Neural cell (in vitro differentiated cells): ENCODE measurements around the gene DCTD. TPM values are rescaled to one million over a fixed set of nuclear protein-coding genes. Genes with fewer than 3 reads are reported as not detected.

ENCODE experiments used
- H2AFZ ChIP-seq: fragments of 200-600, 300-800 bp; sonication (generic), shearing (Covaris generic); 2 replicates; pipeline ENCODE4 v1.6.0; 2014; ENCODE audit warnings: low read depth, mild to moderate bottlenecking, antibody characterized with exemption, low read length, moderate library complexity
- H3F3A ChIP-seq: fragments of 200-600 bp; shearing (Covaris generic); 2 replicates; pipeline ENCODE4 v1.6.1; 2016; ENCODE audit warnings: mild to moderate bottlenecking, moderate library complexity, mixed read lengths, antibody characterized with exemption, low read length; ENCODE audit not compliant: insufficient read depth, poor library complexity, severe bottlenecking
- H3K27ac ChIP-seq: fragments of 200-600, 300-800 bp; sonication (generic), shearing (Covaris generic); 2 replicates; pipeline ENCODE4 v1.5.1; 2014; ENCODE audit warnings: mild to moderate bottlenecking, low read length, moderate library complexity
- H3K27me3 ChIP-seq: fragments of 300-800, 200-600 bp; sonication (generic), shearing (Covaris generic); 2 replicates; pipeline ENCODE4 v1.6.0; 2014; ENCODE audit warnings: mild to moderate bottlenecking, low read depth, low read length, moderate library complexity; ENCODE audit not compliant: insufficient read depth
- H3K36me3 ChIP-seq: fragments of 300-800, 200-600 bp; sonication (generic), shearing (Covaris generic); 2 replicates; pipeline ENCODE4 v1.5.1; 2014; ENCODE audit warnings: mild to moderate bottlenecking, antibody characterized with exemption, low read length, moderate library complexity; ENCODE audit not compliant: insufficient read depth
- H3K4me2 ChIP-seq: fragments of 300-800, 200-600 bp; sonication (generic), shearing (Covaris generic); 2 replicates; pipeline ENCODE4 v1.6.0; 2014; ENCODE audit warnings: mild to moderate bottlenecking, low read length
- H3K4me3 ChIP-seq: fragments of 300-800, 200-600 bp; sonication (generic), shearing (Covaris generic); 2 replicates; pipeline ENCODE4 v1.5.1; 2014; ENCODE audit warnings: mild to moderate bottlenecking, low read length, moderate library complexity
- H3K79me2 ChIP-seq: fragments of 200-600 bp; shearing (Covaris generic); replicated peaks from 2 replicates; pipeline ENCODE4 v1.6.0; 2014; ENCODE audit warnings: mild to moderate bottlenecking, low read length, moderate library complexity; ENCODE audit not compliant: insufficient read depth
- H3K9ac ChIP-seq: fragments of 300-800, 200-600 bp; sonication (generic), shearing (Covaris generic); 2 replicates; pipeline ENCODE4 v1.6.1; 2016; ENCODE audit warnings: mild to moderate bottlenecking, low read length, mixed read lengths
- H3K9me2 ChIP-seq: fragments of 200-600 bp; shearing (Covaris generic); 2 replicates; pipeline ENCODE4 v1.6.1; 2016; ENCODE audit warnings: mild to moderate bottlenecking, low read length, mixed read lengths; ENCODE audit not compliant: insufficient read depth
- H3K9me3 ChIP-seq: fragments of 200-600, 300-800 bp; sonication (generic), shearing (Covaris generic); 2 replicates; pipeline ENCODE4 v1.6.1; 2016; ENCODE audit warnings: mild to moderate bottlenecking, mixed run types, low read length, moderate library complexity, mixed read lengths
- H4K20me1 ChIP-seq: fragments of 200-600 bp; shearing (Covaris generic); 2 replicates; pipeline ENCODE4 v1.6.1; 2016; ENCODE audit warnings: mild to moderate bottlenecking, mixed run types; ENCODE audit not compliant: insufficient read depth
- EP300 ChIP-seq: fragments of 450-650 bp; conservative IDR thresholded peaks from 2 replicates; pipeline ENCODE4 v1.6.1; 2014; ENCODE audit warnings: antibody characterized with exemption, mild to moderate bottlenecking, moderate library complexity; ENCODE audit not compliant: poor library complexity, severe bottlenecking
- EZH2 ChIP-seq: fragments of 200-600, 300-800 bp; shearing (Covaris generic), sonication (generic); IDR thresholded peaks from 2 replicates; pipeline ENCODE4 v1.6.1; 2014; ENCODE audit warnings: antibody characterized with exemption, low read length, borderline replicate concordance, mild to moderate bottlenecking; ENCODE audit not compliant: insufficient read depth, poor library complexity, severe bottlenecking
- MXI1 ChIP-seq: fragments of 450-650 bp; conservative IDR thresholded peaks from 2 replicates; pipeline ENCODE4 v1.6.1; 2014; ENCODE audit warnings: antibody characterized with exemption, mild to moderate bottlenecking; ENCODE audit not compliant: poor library complexity, severe bottlenecking
- POLR2AphosphoS5 ChIP-seq: IDR thresholded peaks from 2 replicates; pipeline ENCODE4 v1.6.1; 2012
- RAD21 ChIP-seq: fragments of 450-650 bp; conservative IDR thresholded peaks from 2 replicates; pipeline ENCODE4 v1.6.1; 2014; ENCODE audit warnings: antibody characterized with exemption, mild to moderate bottlenecking, moderate library complexity
- SMC3 ChIP-seq: fragments of 450-650 bp; conservative IDR thresholded peaks from 2 replicates; pipeline ENCODE4 v1.6.1; 2014; ENCODE audit warnings: antibody characterized with exemption, mild to moderate bottlenecking, moderate library complexity; ENCODE audit not compliant: poor library complexity
- TAF1 ChIP-seq: IDR thresholded peaks from 2 replicates; pipeline ENCODE4 v1.6.1; 2012; ENCODE audit warnings: low read depth
- polyA plus RNA-seq: library from polyadenylated mRNA; depleted of rRNA; stranded (reverse); fragments of >200 nt; gene quantifications from 2 replicates; pipeline ENCODE4 v1.2.3, GENCODE V29; 2014
- TF ChIP-seq, protein P1 (sequence below): IDR thresholded peaks from 2 replicates; pipeline ENCODE4 v1.6.1; 2012; ENCODE audit warnings: borderline replicate concordance
- TF ChIP-seq, protein P2 (sequence below): fragments of 450-650 bp; IDR thresholded peaks from 2 replicates; pipeline ENCODE4 v1.5.1; 2014; ENCODE audit warnings: antibody characterized with exemption, mild to moderate bottlenecking, moderate library complexity; ENCODE audit not compliant: poor library complexity, severe bottlenecking

The DCTD gene
- polyA plus RNA-seq, 1 donor from 2014 or later = 26.4 TPM

- no peak overlapping the region for H2AFZ ChIP-seq
- H4K20me1 ChIP-seq = no peaks in the 10 kb centered on the region
- no peak overlapping the region for H3K4me2 ChIP-seq
- no peaks in the 10 kb centered on the region for H3F3A ChIP-seq
- H3K9me3 ChIP-seq = peaks cover 5% of the 10 kb centered on the region
- H3K79me2 ChIP-seq = no peaks in the 10 kb centered on the region
- H3K9ac ChIP-seq = no peak overlapping the region
- no peak for TF ChIP-seq EZH2
- H3K27ac ChIP-seq = no peak overlapping the region
- no peaks in the 10 kb centered on the region for H3K9me2 ChIP-seq
- H3K27me3 ChIP-seq = no peaks in the 10 kb centered on the region
- no peaks in the 10 kb centered on the region for H3K36me3 ChIP-seq
- H3K4me3 ChIP-seq = no peak overlapping the region
These were observed 36.5 kb downstream of the DCTD start for GRCh38 chr4:182880387-182881356.

DNA sequence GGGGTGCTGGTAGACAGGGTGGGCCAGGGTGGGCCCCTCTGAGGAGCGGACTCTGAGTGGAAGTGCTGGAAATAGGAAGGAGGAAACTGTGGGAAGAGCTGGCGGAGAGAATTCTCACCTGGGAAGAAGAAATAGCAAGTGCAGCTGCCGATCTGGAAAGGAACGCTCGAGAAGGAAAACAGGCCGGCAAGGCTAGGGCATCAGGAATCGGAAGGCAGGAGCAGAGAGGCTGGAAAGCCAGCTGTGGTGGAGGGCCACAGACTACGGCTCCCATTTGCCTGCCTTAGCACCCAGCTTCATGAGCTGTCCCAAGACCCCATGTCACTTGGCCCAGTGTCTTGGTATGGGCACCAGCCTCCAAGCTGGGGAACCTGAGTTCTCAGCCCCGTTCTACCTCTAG, 37.3 kb downstream of the DCTD start:
- H3K9me2 ChIP-seq = no peaks in the 10 kb centered on the region
- no peaks in the 10 kb centered on the region for H3F3A ChIP-seq
- no peak overlapping the region for H2AFZ ChIP-seq
- peaks cover 5% of the 10 kb centered on the region for H3K9me3 ChIP-seq
- no peaks in the 10 kb centered on the region for H4K20me1 ChIP-seq
- no peak overlapping the region for H3K4me3 ChIP-seq
- H3K4me2 ChIP-seq = no peak overlapping the region
- H3K27me3 ChIP-seq = no peaks in the 10 kb centered on the region
- TF ChIP-seq RAD21 (no peak), EP300 (no peak)
- TF ChIP-seq, protein P1, sequence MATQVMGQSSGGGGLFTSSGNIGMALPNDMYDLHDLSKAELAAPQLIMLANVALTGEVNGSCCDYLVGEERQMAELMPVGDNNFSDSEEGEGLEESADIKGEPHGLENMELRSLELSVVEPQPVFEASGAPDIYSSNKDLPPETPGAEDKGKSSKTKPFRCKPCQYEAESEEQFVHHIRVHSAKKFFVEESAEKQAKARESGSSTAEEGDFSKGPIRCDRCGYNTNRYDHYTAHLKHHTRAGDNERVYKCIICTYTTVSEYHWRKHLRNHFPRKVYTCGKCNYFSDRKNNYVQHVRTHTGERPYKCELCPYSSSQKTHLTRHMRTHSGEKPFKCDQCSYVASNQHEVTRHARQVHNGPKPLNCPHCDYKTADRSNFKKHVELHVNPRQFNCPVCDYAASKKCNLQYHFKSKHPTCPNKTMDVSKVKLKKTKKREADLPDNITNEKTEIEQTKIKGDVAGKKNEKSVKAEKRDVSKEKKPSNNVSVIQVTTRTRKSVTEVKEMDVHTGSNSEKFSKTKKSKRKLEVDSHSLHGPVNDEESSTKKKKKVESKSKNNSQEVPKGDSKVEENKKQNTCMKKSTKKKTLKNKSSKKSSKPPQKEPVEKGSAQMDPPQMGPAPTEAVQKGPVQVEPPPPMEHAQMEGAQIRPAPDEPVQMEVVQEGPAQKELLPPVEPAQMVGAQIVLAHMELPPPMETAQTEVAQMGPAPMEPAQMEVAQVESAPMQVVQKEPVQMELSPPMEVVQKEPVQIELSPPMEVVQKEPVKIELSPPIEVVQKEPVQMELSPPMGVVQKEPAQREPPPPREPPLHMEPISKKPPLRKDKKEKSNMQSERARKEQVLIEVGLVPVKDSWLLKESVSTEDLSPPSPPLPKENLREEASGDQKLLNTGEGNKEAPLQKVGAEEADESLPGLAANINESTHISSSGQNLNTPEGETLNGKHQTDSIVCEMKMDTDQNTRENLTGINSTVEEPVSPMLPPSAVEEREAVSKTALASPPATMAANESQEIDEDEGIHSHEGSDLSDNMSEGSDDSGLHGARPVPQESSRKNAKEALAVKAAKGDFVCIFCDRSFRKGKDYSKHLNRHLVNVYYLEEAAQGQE = no peak
- no peak overlapping the region for H3K27ac ChIP-seq
- no peaks in the 10 kb centered on the region for H3K79me2 ChIP-seq
- H3K36me3 ChIP-seq = no peaks in the 10 kb centered on the region
- no peak overlapping the region for H3K9ac ChIP-seq

DNA sequence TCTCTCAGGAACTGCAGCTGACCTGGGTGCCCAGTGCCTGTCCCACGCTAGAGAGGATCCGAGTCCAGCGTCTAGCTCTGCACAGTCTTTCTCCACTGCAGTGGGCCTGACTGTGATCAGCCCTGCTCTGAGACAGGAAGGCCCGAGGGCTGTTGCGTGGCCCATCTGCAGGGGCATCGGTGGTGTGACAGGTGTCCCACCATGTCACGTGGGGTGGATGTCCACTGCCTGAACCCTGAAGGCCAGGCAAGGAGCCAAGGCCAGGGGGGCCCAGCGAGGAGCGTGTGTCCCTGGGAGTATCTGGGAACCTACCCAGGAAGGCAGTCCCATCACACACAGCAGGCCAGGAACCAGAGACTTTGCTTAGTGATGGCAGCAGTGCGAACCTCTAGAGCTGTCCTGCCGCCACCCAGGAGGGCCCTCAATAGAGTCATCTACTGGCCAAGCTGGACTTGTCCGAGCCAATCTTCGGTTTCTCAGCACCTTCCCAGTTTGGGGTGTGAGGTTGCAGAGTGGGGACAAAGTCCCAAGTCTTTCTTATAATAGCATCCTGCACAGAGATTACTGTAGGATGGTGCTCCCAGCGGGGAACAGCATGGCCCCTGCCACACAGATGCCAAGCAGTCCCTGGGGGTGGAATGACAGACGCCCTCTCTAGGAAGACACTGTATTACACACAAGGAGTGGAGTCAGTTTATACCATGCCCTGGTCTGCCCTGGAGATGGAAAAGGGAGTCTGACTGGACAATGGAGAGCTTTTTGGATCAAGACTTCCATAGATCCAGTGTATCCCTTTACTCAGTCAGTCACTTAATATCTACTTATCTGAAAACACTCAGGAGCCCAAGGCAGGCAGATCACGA, 38.3 kb downstream of the DCTD start:
- Histone ChIP-seq H3K9me3 (peaks cover 5% of the 10 kb centered on the region), H4K20me1 (no peaks in the 10 kb centered on the region), H3K9ac (no peak overlapping the region), H3K27me3 (no peaks in the 10 kb centered on the region), H3F3A (no peaks in the 10 kb centered on the region), H3K27ac (no peak overlapping the region), H3K79me2 (no peaks in the 10 kb centered on the region), H2AFZ (no peak overlapping the region), H3K4me3 (no peak overlapping the region), H3K9me2 (no peaks in the 10 kb centered on the region), H3K36me3 (no peaks in the 10 kb centered on the region), H3K4me2 (no peak overlapping the region)
- TF ChIP-seq EP300 (no peak), RAD21 (no peak), POLR2AphosphoS5 (no peak), TAF1 (no peak), SMC3 (no peak), MXI1 (no peak), EZH2 (no peak)
- TF ChIP-seq, protein P2, sequence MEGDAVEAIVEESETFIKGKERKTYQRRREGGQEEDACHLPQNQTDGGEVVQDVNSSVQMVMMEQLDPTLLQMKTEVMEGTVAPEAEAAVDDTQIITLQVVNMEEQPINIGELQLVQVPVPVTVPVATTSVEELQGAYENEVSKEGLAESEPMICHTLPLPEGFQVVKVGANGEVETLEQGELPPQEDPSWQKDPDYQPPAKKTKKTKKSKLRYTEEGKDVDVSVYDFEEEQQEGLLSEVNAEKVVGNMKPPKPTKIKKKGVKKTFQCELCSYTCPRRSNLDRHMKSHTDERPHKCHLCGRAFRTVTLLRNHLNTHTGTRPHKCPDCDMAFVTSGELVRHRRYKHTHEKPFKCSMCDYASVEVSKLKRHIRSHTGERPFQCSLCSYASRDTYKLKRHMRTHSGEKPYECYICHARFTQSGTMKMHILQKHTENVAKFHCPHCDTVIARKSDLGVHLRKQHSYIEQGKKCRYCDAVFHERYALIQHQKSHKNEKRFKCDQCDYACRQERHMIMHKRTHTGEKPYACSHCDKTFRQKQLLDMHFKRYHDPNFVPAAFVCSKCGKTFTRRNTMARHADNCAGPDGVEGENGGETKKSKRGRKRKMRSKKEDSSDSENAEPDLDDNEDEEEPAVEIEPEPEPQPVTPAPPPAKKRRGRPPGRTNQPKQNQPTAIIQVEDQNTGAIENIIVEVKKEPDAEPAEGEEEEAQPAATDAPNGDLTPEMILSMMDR = no peak
- TF ChIP-seq, protein P1 = no peak
